HG02571 (cell line): ENCODE results near the gene FGFBP2.

Source experiments
- ATAC-seq: cut with Tn5 transposase; IDR thresholded peaks from one replicate; pipeline ENCODE4 v1.9.1; 2021; ENCODE audit warnings: mild to moderate bottlenecking, moderate library complexity; ENCODE audit not compliant: unreplicated experiment

Gene FGFBP2, protein sequence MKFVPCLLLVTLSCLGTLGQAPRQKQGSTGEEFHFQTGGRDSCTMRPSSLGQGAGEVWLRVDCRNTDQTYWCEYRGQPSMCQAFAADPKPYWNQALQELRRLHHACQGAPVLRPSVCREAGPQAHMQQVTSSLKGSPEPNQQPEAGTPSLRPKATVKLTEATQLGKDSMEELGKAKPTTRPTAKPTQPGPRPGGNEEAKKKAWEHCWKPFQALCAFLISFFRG

DNA sequence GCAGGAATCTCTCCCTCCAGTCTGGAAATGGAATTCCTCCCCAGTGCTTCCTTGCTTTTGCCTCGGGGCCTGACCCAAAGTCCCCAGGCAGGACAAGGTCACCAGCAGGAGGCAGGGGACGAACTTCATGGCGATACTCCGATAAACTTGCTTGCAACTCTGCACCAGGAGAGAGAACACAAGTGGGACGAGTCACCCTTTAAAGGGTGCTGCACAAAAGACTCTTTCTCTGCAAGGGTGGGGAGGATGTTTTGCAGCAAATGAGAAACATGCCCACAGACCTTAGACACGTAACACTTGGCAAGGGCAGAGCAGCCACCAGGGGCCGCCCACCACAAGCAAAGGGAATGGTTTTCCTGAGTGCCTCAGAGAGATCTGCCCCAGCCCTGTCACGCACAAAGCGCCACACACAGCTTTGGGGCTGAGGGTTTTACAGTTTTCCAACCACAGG, at the start of gene FGFBP2:
Gene FGFBP2, minus strand, starts transcription at position 175 of the 451 bp plus-strand sequence. Its CDS starts 46 bp downstream, at position 129.
- peak; percentile 50 for ATAC-seq

DNA sequence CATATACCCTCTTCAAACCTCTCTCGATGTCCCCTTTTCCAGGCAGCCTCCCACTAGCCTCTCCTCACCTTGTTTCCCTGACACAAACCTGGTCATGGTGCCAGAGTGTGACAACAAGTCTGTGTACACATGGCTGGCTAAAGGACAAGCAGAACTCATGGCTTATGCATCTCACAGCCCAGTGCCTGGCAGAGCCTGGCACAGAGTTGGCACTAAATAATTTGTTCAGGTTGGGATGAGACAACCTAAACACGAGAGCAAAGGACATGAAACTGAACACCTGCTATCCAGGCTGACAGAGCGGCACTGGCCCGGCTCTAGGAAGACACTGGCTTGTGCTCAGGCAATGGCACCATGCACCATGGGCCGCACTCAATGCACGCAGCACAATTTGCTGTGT, 48.2 kb upstream of the FGFBP2 start:
- no peak for ATAC-seq

DNA sequence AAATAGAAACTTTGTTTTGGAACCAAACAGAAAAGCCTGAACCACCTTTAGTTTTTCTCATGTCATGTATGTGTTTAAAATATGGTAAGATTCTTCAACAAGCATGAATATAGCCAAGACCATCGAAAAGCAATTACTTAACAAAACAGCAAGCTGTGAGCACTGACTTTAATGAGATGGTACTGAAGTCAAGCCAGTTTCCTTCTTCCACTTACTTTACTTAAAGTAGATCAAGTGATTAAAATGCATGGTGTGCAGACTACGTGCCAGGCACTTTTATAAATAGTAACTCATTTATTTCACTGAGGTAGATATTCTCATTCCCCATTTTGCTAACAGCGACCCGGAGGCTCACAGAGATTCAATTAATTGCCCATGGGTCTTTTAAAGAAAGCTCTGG, 46.2 kb upstream of the FGFBP2 start:
- no peak for ATAC-seq

DNA sequence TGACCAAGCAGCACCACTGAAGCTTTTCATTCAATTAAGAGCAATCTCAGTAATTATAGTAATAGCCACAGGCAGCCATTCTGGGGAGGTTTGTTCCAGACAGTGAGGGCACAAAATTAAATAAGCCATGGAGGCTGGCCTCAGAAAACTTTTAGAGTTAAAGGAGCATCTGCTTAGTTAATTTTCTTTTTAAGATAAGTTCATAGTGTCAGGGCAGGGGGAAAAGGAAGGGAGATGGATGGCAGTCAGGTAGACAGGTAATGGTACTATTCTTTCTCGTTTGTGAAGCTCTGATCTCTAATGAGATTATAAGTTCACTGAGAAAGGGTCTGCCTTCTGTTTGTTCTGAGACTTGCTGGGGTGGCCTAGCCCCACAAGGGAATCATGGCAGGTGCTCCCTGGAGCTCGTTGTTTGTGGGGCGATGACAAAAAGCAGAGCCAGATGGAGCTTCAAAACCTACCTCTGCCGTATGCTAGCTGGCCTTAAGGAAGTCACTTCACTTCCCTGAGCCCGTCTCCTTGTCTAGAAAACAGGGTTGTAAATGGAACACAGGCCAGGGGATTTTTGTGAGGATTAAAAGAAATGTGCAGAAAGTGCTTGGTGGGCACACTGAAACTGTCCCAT, 44.6 kb upstream of the FGFBP2 start:
- ATAC-seq: no peak

DNA sequence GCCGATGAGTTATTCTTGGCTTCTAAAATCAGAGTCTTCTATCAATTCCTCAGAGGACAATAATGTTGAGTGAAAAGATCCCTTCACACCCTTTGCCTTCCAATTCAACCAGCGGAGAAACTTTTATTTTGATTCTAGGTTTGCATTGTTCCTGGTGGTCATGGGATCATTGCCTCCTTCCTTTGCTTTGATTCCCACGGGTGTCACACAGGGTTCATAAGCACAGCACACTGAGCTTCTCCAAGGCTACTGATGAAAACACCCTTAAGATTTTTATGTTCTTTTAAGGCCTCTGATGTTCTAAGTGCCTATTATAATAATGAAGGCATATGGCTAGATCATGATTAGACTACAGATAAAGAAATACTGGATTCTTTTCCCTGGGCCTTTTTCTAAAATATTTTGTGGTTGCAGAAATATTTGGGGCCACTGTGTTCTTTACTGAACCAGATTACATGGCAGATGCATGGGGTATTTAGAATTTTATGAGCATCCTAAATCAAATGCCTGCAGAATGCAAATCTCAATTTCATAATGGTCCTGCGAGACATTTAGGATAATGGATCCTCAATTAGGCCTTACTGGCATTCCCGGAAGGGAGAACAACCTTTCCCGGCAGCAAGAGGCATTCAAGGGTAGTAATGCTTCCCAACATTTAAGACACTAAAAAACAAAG, 43.9 kb upstream of the FGFBP2 start:
- ATAC-seq: no peak

DNA sequence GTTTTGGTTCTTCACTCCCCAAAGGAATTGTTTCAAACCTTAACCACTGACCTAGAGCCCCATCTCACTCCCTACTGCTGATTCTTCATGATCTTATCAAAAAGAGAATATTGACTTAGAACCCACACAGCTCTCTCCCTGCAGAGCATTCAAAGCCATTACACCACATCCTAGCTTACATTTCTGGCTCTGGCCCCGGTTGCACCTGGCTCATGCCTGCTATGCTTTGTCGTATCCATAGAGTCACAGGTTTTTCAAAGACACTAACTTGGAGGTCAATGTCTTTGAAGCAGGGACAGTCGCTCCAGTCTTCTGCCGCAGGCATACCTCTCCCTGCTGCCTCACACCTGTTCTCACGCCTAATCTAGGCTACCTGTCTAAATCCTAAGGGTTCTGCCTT, 42.7 kb upstream of the FGFBP2 start:
- ATAC-seq: no peak

DNA sequence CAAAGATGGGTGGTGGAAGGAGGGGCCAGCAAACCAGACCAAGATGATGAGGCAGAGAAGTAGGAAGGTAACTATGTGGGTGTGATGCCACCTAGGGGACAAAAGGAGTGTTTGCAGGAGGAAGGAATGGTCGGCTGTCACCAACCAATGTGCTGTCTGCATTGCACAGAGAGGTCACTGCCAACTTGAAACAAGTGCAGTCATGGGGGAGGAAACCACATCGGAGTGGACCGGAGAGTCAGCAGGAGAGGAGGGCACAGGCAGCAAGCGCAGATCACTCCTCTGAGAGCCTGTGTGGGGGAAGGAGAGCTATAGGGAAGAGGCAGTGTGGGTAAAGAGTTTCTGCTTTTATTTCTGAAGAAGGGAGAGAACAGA, 38.5 kb upstream of the FGFBP2 start:
- peak; percentile 92 for ATAC-seq

DNA sequence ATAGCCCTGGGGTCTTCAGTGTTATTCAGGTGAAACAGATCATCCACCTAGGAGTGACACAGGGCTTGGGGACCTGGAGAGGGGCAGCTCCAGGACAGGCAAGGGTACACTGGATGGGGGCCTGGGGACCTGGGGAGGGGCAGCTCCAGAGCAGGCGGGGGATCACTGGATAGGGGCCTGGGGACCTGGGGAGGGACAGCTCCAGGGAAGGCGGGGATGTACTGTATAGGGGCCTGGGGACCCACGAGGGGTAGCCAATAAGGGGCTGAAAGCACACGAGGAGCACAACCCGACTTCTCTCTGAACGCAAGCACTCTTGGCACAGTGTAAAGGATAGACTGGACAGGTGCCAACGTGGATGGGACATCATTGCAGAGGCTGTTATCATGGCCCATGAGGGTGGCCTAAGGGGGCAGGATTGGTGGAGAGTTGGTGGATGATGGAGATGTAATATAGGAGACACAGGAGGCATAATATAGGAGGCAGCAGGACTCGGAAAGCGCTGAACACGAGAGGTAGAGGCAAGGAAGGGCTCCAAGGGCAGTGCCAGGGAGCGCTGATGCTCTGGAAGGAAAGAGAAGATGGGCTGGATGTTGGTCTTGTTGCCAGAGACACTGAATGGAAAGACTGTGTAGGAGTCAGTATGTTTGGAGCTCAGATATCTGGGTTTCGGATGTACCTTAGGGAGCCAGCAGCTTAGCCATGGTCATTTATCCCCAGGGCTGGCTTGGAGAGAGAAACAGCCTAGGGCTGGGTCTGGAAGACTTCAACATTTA, 37.9 kb upstream of the FGFBP2 start:
- ATAC-seq: no peak

DNA sequence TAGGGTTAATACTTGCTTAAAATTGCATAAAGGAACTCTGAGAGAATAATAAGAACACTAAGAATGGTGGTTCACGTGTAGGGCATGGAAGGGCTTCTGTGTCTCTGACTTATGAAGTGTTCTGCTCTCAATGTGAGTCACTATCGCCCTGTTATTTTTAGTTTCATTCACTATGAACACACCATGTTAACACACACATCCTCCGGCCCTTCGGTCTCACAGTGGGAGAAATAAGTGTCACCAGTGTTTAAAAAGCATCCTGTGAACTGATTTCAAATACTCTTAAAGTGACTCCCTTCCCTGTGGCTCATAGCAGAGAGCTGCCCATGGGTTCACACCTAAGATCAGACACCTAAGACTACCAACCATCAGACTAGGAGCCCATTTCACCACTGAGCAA, 33.8 kb upstream of the FGFBP2 start:
- ATAC-seq: no peak

DNA sequence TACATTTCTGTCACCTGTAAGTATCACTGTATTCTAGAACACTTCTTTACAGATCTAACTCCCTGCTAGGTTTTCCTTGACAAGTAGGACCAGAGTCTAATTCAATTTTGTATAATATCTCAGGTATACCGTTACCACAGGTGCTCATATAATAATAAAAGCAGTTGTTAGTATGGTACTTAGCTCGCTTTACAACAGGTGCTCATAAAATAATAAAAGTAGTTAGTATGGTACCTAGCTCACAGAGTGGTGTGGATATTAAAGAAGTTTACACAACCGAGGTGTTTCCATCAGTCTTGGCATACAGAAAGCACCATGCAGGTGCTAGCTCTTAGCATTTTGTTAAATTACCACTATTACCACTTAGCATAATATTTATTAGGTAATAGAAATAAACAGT, 32.9 kb upstream of the FGFBP2 start:
- ATAC-seq: no peak

DNA sequence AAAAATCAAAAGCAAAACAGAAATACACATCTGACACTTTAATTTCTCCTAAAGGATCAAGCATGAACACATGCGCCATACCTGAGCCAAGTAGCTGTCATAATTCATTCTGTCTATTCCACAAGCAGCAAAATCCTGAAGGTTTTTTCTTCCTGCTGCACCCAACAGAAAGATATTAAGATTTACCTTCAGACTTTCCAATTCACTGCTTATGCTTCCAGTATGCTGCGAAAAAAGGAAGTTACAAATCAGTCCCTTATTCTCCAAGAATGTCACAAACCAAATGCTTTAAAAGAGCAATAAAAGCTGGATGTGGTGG, 29.2 kb upstream of the FGFBP2 start:
- ATAC-seq: no peak

DNA sequence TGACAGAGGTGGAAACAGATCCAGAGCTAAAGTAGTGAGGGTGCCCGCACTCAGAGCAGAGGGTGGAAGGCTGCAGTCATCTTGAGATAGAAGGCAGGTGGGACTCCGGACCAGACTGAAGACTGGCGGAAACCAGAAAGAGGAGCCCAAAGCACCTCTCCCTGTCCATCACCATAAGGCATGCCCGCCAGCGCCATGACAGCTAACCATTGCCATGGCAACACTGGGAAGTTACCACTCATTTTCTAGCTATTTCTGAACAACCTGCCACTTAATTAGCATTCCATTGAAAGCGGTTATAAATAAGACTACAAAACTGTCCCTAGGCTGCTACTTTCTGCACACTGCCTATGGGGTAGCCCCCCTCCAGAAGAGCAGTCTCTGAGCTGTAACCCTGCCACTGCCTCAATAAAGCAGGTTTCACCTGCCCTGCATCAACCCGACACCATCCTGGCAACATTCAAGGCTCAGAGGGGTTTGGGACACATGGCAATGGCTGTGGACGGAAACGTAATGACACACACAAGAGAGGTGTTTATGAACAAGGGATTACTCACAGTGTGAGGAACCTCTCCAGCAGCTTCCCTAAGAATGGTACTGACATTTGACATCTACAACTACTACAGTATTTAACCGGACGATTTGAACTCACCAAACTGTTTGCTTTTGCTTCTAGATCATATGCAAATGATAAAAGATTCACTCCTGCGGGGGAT, 27.8 kb upstream of the FGFBP2 start:
- ATAC-seq: no peak

DNA sequence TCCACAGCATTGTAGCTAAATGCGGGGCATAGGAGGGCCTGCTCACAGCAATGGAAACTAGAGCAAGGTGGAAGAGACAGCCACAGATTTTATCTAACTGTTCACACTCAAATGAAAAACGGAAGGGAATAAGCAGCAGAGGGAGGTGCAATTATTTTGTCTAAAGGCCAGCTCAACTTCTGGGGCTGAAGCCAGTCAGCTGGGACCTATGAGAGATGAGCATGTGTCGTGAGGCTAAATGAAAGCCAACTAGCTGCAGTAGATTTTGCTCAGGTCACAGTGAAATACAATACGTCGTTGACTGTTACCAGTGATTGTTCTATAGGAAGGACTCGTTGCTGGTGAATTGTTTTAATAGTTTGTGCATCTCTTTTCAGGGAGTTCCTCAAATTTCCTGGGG, 26.4 kb upstream of the FGFBP2 start:
- ATAC-seq: no peak

DNA sequence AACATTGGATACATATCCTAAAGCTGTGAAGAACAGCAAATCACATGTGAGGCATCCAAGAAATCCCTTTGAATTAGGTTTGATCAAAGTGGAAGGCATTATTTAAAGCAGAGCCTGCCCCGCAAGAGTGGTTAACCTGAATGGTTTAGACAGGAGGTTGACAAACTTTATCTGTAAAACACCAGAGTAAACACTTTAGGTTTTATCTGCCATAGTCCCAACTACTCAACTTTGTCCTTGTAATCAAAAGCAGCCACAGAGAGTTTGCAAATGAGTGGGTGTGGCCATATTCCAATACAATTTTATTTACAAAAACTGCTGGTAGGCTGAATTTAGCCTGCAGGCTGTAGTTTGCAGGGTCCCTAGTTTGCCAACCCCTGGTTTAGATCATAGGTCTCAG, 25.2 kb upstream of the FGFBP2 start:
- ATAC-seq: no peak

DNA sequence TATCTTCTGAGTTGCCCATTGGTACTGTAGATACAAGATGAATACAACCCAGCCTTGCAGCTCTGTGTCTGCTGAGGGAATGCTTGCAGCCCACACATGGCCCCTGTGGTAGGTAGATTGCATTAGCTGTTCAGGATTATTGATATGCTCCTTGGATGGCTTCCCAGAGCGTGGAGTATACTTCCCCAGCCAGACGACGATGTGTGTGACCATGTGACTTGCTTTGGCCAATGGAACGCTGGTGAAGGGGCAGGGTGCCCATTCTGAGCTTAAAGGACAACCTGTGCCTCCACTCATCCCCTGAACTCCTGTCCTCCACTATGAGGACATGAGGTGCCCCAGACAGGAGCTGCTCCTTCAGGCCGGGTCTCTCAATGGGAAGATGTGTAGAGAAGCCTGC, 23.9 kb upstream of the FGFBP2 start:
- no peak for ATAC-seq

DNA sequence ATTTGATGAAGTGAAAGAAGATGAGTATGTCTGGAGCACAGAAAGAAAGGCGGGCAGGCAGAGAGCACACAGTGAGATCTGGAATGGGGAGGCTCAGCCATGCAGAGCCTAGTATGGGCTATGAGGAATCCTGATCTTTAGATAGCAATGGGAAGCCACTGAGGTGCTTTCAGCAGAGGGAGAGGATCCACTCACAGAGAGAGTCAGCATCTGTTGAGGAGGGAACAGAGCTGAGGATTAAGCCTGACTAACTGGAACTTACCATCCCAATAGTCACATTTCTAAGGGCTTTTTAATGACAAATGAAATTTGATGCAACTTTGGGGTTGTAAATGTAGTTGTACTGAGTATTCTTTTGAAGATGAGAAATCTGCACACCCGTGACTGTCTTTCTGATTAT, 20.6 kb upstream of the FGFBP2 start:
- ATAC-seq: no peak

DNA sequence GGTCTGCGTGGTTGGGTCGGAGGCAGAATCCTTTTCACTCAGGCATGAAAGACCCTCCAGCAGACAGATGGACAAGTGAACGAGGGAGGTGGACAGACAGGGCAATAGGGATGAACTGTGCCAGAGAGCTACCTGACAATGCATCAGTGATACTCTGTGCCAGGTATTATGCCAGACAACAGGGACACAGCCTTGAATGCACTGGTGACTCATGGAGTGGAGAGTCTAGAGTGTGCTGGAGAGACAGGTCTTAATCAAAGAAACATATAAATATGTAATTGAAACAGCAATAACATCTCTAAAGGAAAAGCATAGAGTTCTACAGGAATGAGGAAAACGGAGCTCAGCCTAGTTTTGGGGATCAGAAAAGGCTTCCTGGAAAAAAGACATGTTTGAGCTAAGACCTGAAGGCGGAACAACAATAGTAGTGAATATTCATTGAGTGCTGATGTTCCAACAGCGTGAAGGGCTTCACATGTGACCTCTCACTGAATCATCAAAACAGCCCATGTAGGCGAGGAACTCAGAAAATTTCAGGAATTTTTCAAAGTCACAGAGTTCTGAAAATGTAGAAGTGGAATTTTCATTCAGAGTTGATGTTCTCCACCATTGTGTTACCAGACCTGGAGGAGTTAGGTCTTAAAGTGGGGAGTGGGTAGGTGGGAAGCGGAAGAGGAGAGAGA, 20.0 kb upstream of the FGFBP2 start:
- no peak for ATAC-seq

DNA sequence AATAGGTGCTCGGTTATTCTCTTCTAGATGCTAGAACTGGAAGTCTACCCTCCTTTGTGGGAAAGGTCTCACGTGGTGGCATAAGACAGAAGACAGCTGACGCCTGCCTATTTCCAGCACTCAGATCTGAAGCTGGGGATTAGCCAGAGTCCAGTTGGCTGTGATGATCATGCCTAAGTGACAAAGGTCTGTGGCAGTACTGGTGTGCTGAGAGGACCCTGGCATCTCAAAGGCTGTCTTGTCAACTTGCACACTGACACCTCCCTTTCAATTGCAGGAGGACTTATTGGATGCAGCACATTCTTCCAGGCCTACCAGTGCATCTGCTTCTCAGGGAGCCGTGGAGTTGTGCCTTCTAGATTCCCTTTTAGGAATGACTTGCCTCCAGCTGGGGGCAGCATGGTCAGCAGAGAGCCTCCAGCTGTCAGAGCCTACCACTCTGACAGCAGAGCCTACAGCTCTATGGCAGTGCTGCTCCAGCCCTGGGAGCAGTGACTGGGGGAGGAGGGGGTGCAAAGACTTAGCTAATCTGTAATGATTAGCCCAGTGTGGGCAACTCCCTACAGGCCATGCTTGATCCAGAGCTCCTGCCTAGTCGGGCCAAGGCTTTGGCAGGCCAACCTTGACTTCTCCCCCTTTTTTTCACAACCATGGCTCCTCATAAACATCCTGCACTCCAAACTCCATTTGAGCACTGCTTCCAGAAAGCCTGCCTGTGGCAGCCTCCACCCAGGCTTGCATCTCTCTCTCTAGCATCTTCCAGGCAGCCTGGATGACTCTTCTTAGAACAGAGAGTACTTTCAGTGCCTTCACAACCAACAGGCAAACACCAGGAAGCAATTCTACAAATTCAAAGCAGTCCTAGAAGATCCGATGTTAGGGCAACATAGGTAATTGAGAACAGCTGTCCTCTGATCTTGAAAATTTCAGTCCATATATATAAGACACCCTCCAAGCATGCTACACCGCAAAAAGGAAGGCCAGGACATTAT, 13.8 kb upstream of the FGFBP2 start:
- no peak for ATAC-seq

DNA sequence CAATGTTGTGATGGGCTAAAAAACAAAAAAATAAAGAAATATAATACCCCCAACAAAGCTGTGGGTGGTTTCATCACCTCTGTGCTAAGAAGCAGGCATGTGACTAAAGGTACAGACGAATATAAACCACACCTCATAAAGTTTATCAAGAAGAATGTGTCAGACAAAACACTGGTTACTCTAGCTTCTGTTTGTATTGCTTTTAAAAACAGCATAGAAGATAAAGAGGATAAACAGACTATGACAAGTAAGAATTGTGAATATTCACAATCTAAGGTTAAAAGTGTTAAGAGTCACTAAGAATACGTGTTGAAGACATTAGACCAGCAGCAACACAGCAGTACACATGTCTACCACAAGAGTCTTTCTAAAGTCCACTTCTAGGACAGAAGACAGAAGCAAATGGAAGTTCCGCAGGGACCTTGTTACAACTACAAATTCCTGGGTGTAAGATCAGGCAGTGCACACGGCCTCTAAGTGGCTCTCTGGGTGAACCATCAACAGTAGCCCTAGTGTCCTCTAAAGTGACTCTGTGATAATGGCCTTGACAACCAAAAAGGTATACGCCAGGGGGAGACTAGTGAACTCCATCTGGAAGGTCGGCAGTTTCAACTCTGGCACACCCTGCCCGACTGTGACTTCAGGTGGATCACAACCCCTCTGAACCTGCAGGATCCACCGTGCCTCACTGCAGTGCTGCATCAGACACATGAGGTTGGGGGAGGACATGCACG, 8.3 kb upstream of the FGFBP2 start:
- no peak for ATAC-seq
